ENCODE measurements around the gene MAGED4B. TPM values are rescaled to one million over a fixed set of nuclear protein-coding genes. Genes with fewer than 3 reads are reported as not detected.

Gene MAGED4B
- total RNA-seq, 1 donor from 2014 or later, result 6.1 TPM

- Histone ChIP-seq H3K27me3 (no peaks in the 10 kb centered on the region), H3K4me3 (no peak overlapping the region), H3K36me3 (no peaks in the 10 kb centered on the region), H3K4me1 (no peaks in the 10 kb centered on the region), H3K9me3 (no peaks in the 10 kb centered on the region), H3K27ac (no peak overlapping the region)
- TF ChIP-seq CTCF (IDR thresholded peaks at IDR 0.05), result no peak
- intact Hi-C loops (cut with DNase I), result no loop called here
- ATAC-seq (no peak), DNase-seq (no peak)
These were observed 37.6 kb downstream of the MAGED4B start for GRCh38 chrX:52031371-52031770.

DNA sequence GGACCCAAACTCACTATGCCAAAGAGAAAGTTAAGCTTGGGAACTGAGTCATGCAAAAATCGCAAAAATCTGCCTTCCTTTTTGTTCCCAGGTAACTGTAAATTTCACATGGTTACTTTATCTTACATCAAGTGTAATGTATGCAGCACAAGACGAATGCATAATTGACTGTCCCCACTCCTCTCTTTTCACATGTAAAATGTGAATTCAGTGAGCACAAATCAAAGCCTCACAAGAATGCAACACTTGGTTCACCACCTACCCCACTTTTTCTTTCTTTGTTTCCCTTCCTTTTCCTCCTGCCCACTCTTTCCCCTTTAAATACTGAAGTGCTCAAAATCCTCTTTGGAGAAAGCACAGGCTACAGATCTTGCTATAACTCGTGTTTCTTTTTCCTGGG lies 53.2 kb downstream of the MAGED4B start:
- H3K27ac ChIP-seq, result no peak overlapping the region
- H3K4me1 ChIP-seq, result no peaks in the 10 kb centered on the region
- intact Hi-C loops (cut with DNase I), result no loop called here

More for the DNA sequence above, 53.2 kb downstream of the MAGED4B start:
- ATAC-seq (no peak), DNase-seq (no peak)
- no peak for TF ChIP-seq CTCF (IDR thresholded peaks at IDR 0.05)
- Histone ChIP-seq H3K9me3 (no peaks in the 10 kb centered on the region), H3K27me3 (no peaks in the 10 kb centered on the region), H3K36me3 (no peaks in the 10 kb centered on the region), H3K4me3 (no peak overlapping the region)

Other genes with a start within 250 kb of the MAGED4B start
- 66.3 TPM for gene MAGED1, start 175.6 kb downstream of the MAGED4B start, total RNA-seq
- gene MAGED4, start 115.7 kb upstream of the MAGED4B start, total RNA-seq, result 2.1 TPM

Data from upper lobe of right lung (tissue), 1 donor.